Lower leg skin (tissue), 3 donors: ENCODE measurements around the gene SLBP.

ENCODE experiments used
- POLR2A ChIP-seq, 2 donors: fragments of 450-650 bp; IDR thresholded peaks; one replicate each; pipeline ENCODE4 v1.6.1; 2016 to 2017; ENCODE audit warnings: antibody characterized with exemption in 2 of 2, mild to moderate bottlenecking in 1 of 2, moderate library complexity in 1 of 2
- TF ChIP-seq, protein P1 (sequence below), 3 donors: fragments of 450-650 bp; IDR thresholded peaks; one replicate each; pipeline ENCODE4 v1.5.1; 2016; ENCODE audit warnings: antibody characterized with exemption in 3 of 3, mild to moderate bottlenecking in 3 of 3, moderate library complexity in 2 of 3

DNA sequence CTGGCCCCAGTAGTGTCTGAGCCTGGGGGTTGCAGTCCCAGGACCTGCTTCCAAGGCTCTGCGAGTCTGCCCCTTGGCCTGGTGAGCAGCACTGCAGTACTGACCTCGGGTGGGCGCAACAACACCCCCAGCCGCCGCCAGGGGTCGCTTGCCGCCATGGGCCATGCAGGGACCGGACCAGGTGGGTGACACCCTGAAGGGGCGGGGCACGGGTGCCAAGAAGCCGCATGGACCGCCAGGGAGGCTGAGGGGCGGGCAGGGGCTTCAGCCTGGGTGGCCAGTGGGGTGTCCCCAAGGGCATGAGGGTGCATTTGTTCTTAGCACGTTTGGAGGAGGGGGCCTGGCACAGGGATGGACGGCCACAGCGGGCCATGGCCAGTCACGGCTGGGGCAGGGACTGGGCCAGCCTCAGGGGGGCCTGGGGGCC is 34.2 kb upstream of the SLBP start:
- TF ChIP-seq, protein P1, sequence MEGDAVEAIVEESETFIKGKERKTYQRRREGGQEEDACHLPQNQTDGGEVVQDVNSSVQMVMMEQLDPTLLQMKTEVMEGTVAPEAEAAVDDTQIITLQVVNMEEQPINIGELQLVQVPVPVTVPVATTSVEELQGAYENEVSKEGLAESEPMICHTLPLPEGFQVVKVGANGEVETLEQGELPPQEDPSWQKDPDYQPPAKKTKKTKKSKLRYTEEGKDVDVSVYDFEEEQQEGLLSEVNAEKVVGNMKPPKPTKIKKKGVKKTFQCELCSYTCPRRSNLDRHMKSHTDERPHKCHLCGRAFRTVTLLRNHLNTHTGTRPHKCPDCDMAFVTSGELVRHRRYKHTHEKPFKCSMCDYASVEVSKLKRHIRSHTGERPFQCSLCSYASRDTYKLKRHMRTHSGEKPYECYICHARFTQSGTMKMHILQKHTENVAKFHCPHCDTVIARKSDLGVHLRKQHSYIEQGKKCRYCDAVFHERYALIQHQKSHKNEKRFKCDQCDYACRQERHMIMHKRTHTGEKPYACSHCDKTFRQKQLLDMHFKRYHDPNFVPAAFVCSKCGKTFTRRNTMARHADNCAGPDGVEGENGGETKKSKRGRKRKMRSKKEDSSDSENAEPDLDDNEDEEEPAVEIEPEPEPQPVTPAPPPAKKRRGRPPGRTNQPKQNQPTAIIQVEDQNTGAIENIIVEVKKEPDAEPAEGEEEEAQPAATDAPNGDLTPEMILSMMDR (IDR thresholded peaks at IDR 0.05), result peak in 1 of 3 donors; percentile 12
- no peak for TF ChIP-seq POLR2A (IDR thresholded peaks at IDR 0.05)
